GM18867 (cell line): ENCODE results near the gene VPS51.
"Not testable (repeated sequence)": the region's sequence is repeated elsewhere in the genome, so short reads cannot be mapped to it uniquely, and the experiment has no call there.

Experiments used
- ATAC-seq: cut with Tn5 transposase; IDR thresholded peaks from one replicate; pipeline ENCODE4 v1.9.1; 2021; ENCODE audit warnings: mild to moderate bottlenecking, moderate library complexity; ENCODE audit not compliant: unreplicated experiment

VPS51 gene

DNA sequence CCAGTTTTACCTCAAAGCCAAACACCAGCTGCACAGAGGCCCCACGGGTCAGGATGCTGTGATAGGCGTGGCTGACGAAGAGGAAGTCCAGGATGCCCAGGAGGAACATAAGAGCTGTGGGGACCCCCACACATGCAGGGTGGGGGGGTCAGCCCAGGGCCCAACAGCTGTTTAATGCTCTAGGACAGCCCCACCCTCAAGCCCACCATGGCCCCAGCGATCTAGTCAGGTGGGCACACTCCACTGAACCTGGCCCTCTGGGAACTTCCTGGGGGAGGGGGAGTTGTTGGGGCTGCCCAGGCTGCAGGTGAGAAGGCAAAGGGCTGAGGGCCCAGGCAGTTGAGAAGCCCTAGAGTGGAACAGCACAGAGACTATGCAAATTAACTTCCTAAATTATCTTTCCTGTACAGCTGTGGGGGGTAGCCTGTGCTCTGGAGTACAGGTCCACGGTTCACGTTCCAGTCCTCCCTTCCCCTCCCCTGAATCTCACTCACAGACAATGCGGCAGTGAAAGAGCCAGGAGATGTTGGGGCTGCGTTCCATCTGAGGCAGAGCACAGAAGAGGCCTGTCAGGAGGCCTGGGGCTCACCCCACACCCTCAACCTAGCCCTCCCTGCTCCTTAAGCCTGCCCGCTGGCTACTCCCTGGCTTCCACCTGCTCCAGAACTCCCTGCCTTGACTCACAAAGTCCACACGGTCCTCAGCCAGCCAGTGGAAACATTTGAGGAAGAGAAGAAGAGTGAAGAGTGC is 36.4 kb downstream of the VPS51 start:
- no peak for ATAC-seq

DNA sequence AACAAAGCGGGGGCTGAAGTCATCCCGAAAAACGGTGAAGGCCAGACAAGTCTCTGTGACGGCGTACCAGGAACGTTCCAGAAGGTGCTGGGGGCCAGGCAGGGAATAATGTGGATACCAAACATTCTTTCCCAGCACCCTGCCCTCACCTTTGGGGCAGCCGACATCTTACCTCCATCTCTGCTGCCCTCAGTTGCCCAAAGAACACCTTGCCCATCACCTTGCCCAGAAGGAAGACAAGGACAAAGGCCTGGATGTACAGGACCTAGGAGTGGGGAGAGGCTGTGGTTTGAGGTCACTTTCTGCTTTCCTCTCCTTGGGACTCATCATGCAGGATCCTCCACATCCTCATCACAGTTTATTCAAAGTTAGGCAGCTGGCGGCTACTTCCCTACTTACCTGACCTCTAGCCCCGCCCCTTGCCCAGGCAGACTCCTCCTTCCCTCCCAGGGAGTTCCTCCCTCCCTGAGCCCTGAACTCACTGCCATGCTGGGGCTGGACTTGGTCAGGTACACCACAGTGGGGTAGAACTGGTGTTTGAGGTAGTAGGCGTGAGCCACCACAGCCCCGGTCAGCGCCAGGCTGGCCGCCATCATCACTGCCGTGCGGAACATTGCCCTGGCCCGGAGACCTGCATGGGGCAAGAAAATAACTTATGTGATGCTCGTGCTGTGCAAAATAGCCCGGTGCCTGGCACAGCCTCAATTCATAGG is 37.1 kb downstream of the VPS51 start:
- no peak for ATAC-seq

DNA sequence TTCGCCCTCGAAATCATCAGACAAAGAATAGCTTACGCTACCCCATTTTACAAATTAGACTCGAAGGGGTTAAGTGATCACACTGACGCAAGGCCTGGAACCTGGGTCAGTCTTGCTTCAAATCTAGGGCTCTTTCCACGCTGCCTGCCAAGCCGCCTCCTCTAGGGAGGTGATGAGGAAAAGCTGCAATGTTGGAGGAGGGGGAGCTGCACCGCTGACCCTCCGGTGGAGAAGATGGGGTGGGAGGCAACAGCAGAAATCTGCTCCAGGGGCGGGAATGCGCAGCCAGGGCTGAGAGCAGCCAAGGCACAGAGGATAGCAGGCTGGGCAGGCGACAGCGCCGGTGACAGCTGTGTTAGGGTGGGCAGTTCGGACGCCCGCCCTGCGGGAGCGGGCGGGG is 37.7 kb downstream of the VPS51 start:
- no peak for ATAC-seq

DNA sequence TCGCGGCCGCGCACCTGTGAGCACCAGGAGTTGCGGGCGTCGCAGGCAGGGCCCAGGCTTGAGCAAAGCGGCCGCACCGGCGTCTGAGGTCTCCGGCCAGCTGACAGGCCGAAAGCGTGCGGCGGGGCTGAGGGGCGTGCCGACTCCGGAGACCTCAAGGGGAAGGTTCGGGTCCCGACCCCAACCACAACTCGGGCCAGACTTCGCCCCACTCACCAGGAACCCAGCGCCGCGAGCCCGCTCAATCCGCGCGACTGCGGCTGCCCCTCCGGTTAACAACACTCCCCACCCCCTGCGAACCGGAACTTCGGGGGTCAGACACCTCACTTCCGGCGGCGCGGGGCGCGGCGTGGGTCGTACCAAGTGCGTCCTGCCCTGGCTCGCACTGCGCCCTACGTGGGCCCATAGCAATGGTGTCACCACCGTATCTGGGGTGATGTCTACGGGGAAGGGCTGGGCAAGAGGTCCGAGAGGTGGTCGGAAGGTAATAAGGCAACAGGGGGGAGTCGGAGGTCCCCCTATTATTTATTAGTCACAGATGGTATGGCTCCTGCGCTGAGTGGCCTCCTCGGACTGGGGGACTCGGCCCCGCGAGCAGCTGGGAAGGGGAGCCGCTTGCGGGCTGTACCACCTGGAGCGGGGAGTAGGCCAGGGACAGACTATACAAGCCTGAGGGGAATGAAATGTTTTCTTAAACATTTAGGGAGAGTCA is 38.4 kb downstream of the VPS51 start, which contains the start of gene SYVN1:
Gene SYVN1, minus strand, starts transcription at position 280 of the 712 bp plus-strand sequence. CDS start 918 bp downstream, outside the sequence.
- peak; percentile 60 for ATAC-seq

DNA sequence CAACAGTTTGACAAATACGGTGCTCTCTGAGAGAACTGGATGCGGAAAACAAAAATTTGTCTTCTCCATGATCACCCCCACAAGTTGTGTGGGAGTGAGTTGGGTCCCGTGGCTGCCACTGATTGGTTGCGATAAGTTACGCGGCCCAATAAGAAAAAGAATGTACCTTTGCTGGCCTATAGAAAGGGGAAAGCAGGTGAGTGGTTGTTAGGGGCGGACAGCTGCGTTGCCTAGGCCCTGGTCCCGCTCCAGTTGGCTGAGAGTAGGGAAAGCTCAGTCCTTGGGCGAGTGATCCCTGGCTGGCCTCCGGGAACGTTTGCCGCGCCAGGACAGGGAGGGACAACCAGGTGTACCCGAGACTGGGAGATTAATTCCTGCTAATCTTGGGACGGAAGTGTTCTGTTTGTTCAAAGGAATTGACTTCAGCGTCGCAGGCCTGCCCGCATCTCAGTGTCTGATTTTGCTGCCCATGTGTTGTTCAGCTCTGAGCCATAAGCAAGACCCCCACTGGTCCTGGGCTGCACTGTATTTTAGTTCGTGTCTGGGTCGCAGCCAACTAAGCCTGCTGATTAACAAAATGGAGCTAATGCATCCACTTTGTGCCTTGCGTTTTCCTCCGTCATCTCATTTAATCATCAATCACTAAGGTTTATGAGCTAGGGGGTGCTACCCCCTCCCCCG is 39.1 kb downstream of the VPS51 start:
- peak; percentile 74 for ATAC-seq

DNA sequence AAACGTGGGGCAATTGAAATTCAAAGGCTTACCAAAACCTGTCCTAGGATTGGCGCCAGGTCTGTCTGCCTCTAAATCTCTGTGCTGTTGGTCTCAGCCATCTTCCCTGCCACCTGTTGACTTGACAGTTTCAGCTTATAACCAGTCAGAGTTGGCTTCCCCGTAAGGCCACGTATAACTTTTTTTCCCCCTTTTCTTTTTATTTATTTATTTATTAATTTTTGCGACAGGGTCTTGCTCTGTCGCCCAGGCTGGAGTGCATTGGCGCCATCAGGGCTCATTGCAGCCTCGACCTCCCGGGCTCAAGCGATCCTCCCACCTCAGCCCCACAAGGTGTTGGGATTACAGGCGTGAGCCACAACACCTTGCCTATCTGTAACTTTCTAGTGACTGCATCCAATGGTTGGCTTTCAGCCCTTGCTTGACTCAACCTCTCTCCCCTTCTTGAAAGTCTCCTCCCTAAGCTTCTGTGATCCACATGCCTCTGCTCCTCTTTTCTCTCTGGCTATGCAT is 39.7 kb downstream of the VPS51 start:
- no peak for ATAC-seq

DNA sequence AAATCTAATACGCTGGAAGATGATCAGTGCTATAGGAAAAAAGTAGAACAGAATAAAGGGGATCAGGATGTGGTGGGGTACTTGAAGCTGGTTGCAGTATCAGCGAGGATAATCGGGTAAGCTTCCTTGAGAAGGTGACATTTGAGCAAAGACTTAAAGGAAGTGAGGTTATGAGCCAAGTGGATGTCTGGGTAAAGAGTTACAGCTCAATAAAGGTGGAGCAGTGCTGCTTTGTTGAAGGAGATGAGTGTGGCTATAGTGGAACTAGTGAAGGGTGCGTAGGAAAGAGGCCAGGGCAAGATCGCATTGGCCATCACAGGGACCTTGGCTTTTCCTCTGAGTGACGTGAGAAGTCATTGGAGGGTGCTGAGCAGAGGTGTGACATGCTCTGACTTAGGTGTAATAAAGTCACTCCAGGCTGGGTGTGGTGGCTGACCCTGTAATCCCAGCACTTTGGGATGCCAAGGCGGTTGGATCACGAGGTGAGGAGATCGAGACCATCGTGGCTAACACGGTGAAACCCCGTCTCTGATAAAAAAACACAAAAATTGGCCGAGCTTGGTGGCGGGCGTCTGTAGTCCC is 40.6 kb downstream of the VPS51 start:
- no peak for ATAC-seq

DNA sequence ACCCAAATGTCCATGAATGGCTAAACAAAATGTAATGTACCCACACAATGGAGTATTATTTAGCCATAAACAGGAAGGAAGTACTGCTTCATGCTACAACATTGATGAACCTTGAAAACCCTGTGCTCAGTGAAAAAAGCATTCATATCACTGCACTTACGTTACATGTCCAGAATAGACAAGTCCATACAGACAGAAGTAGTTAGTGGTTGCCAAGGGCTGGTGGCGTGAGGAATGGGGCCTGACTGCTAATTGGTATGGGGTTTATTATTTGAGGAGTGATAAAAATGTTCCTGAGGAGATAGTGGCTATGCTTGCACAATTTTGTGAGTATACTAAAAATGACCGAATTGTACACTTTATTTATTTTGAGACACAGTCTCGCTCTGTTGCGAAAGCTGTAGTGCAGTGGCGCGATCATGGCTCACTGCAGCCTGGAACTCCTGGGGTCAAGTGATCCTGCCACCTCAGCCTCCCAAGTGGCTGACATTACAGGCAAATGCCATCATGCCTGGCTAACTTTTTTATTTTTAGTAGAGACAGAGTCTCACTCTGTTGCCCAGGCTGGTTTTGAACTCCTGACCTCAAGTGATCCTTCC is 46.0 kb downstream of the VPS51 start:
- ATAC-seq = no peak

DNA sequence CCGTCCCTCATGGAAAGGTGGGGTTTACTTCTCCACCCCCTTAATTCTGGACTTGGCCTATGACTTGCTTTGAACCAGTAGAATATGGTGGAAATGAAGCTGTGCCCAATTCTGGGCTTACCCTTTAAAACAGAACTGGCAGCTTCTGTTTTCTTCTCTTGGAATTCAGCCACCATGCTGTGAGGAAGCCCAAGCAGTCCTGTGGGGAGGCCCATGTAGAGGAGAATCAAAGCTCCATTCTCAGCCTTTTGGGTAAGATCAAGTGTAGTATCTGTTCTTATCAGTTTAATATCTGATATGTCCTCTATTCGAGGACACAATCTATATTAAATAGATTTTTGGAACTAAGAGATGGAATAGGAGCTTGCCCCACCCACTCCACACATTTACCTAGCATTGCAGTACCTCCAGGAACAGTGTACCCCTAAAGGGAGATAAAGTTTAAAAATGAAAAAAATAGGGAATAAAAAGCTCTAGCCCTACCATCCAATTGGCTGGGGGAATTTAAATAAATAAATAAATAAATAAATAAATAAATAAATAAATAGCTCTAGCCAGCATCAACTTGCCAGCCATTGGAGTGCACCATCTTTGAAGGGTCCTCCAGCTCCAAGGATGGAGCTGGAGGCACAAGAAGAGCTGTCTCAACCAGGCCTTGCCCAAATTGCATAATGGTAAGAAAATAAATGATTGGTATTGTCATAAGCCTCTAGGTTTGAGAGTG is 51.5 kb downstream of the VPS51 start:
- ATAC-seq = no peak

DNA sequence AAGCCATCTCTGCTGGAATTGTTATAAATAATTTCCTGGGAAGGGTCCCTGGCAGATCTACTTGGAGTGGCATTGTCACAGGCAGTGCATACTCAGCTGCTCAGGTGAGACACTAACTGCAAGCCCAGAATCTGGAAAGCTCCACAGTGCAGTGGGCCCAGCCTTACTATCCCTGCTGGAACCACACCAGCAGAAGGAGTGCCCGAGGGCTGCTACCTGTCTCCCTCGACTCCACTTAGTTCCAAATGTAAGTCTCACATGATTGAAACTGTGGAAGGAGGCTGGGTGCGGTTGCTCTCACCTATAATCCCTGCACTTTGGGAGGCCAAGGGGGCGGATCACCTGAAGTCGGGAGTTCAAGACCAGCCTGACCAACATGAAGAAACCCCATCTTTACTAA is 52.6 kb downstream of the VPS51 start:
- ATAC-seq = no peak

DNA sequence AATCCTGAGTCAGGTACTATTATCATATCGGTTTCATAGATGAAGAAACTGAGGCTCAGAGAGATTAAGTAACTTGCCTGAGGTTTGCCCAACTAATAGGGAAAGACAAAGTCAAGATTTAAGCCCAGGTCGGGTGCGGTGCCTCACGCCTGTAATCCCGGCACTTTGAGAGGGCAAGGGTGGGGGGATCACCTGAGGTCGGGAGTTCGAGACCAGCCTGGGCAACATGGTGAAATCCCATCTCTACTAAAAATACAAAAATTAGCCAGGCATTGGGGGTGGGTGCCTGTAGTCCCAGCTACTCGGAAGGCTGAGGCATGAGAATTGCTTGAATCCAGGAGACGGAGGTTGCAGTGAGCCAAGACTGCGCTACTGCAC is 54.1 kb downstream of the VPS51 start:
- not testable (repeated sequence) for ATAC-seq

DNA sequence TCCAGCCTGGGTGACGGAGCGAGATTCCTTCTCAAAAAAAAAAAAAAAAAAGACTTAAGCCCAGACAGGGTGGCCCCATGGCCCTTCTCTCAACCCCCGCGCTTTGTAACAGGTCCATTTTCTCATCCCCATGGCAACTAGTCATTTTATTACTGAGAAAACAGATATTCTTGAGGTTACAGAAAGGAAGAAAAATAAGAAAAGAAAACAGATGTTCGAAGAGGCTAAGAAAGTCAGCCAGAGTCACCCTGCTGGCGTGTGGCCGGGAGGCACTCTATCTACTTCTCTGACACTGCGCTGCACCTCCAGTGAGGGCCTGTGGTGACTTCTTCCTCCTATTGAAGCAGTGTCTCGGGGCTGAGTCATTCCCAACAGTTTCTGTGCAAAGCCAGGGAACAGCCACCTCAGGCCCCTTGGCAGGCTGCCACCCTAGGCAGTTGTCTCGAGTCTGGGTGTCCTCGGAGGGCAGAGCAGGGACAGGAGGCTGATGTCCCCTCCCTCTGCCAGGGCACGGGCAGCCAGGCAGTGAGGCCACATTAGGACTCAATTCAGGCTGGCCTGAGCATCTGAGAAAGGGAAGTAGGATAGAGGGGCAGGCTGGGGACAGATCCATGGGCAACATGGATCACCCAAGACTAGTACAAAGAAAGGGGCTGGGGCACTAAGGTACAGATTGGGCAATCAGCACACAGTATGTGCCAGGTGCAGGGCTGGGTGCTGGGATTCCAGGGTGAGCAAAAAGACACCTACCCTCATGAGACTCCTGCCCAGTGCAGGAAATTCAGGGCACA is 54.7 kb downstream of the VPS51 start:
- no peak for ATAC-seq

DNA sequence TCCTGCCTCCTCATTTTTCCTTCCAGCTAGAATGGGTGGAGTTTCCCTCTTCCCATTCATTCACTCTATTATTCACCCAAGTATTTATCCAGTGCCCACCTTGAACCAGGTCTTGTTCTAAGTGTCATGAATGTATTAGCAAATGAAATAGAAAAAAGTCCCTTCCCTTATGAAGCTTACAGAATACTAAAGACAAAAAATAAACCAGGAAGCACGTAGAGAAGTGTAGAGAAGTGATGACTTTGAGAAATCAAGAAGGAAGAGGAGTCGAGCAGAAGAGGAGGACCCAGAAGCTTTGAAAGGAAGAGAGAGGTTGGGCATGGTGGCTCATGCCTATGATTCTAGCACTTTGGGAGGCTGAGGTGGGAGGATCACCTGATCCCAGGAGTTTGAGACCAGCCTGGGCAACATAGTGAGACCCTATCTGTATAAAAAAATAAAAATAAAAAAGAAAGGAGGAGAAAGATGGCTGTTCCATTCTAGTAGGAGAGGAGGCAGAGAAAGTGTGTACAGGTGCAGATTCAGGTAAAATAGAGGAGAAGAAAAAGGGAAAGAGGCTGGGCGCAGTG is 55.4 kb downstream of the VPS51 start:
- ATAC-seq = no peak

DNA sequence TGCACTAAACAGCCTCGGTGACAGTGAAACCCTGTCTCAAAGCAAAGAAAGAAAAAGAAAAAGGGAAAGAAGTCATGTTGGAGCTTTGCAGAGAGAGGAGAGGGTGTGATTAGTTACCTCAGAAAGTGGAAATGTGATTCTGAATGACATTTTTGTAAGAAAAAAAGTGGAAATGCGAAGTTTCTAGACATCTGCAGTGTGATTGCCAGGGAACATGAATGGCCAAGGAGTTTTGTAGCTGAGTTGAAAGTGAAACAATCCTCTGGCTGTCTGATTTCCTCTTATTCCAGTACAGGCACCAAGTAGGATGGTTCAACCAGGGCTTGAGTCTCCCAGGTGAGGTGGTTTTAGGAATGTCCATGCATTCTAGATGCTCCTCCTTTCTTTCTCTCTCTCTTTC is 56.1 kb downstream of the VPS51 start:
- ATAC-seq = no peak

DNA sequence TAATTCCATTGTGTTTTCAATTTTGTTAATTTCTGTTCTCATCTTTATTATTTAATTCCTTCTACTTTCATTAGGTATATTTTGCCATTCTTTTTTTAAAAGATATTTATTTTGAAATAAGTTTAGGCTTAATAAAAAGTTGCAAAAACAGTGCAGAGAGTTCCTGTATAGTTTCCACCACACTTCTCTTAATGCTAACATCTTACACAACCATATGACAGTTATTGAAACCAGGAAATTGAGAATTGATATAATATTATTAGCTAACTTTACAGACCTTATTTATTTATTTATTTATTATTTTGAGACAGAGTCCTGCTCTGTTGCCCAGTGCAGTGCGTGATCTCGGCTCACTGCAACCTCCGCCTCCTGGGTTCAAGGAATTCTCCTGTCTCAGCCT is 60.2 kb downstream of the VPS51 start:
- no peak for ATAC-seq

DNA sequence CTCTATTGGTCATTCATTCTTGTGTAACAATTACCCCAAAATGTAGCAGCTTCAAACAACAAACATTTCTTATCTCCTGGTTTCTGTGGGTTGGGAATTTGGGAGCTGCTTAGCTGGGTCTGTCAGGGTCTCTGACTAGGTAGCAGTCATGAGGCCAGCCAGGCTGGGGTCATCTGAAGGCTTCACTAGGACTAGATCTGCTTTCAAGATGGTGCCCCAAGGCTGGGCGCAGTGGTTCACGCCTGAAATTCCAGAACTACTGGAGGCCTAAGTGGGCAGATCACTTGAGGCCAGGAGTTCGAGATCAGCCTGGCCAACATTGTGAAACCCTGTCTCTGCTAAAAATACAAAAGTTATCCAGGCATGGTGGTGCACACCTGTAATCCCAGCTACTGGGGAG is 60.9 kb downstream of the VPS51 start:
- no peak for ATAC-seq

DNA sequence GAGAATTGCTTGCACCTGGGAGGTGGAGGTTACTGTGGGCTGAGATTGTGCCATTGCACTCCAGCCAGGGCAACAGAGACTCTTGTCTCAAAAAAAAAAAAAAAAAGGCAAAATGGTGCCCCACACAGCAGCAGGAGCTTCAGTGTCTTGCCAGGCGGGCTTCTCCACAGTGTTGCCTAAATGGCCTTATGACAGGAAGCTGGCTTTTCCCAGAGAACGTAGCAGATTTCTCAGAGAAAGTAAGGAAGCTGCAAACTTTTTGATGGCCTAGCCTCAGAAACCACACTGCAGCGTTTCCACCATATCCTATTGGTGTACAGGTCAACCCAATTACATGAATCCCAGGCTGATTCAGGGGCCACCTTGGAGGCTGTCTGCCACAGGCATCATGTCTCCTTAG is 61.3 kb downstream of the VPS51 start:
- no peak for ATAC-seq

DNA sequence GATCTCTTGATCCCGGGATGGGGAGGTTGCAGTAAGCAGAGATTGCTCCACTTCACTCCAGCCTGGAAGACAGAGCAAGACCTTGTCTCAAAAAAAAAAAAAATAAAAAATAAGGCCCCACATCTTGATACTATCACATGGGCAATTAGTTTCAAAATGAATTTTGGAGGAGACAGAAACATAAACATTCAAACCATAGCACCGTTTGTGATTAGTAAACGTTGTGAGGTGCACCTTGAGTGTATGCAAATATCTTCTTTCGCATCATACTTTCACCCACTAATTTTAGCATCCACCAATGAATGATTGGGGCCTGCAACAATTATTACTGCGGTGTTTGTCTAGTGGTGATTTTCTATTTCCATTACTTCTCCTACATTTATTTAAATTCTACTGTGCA is 63.0 kb downstream of the VPS51 start:
- ATAC-seq = peak; percentile 86

DNA sequence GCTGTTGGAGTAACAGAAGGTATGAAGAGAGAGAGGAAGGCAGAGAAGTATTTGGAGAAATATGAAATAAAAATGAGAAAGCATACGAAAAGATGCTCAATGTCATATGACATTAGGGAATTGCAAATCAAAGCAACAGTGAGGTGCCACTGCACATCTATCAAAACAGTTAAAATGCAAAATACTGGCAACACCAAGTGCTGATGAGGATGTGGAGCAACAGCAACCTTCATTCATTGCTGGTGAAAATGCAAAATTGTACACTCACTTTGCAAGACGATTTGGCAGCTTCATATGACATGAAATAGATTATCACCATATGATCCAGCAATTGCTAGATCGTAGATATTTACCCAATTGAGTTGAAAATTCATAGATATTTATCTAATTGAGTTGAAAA is 64.6 kb downstream of the VPS51 start:
- ATAC-seq = no peak
